Kidney epithelial cell (primary cell): Measurements from ENCODE around the gene CCDC178. TPM values are rescaled to one million over a fixed set of nuclear protein-coding genes. Genes with fewer than 3 reads are reported as not detected.

Experiments
- DNase-seq: peaks from one replicate; pipeline ENCODE4 v3.0.0-alpha.2; 2010; ENCODE audit warnings: low read depth
- H3K27me3 ChIP-seq: 2 replicates; pipeline ENCODE4 v1.6.0; 2011; ENCODE audit warnings: low read length; ENCODE audit not compliant: control insufficient read depth, insufficient read depth
- H3K36me3 ChIP-seq: 2 replicates; pipeline ENCODE4 v1.5.1; 2011; ENCODE audit warnings: low read length; ENCODE audit not compliant: control insufficient read depth, insufficient read depth
- H3K4me3 ChIP-seq: 2 replicates; pipeline ENCODE4 v1.5.1; 2011; ENCODE audit warnings: low read depth, mild to moderate bottlenecking, control low read depth, low read length
- total RNA-seq: library from RNA; depleted of rRNA; stranded (reverse); fragments of >200 nt; gene quantifications from 2 replicates; pipeline ENCODE4 v1.2.3, GENCODE V29; 2015
- TF ChIP-seq, protein P1 (sequence below): IDR thresholded peaks from 2 replicates; pipeline ENCODE4 v1.5.1; 2011; ENCODE audit warnings: mild to moderate bottlenecking, moderate library complexity, low read length, control low read depth, inconsistent platforms; ENCODE audit not compliant: insufficient read depth, poor library complexity, severe bottlenecking

The CCDC178 gene
- total RNA-seq, 1 donor from 2014 or later, result 0.08 TPM

DNA sequence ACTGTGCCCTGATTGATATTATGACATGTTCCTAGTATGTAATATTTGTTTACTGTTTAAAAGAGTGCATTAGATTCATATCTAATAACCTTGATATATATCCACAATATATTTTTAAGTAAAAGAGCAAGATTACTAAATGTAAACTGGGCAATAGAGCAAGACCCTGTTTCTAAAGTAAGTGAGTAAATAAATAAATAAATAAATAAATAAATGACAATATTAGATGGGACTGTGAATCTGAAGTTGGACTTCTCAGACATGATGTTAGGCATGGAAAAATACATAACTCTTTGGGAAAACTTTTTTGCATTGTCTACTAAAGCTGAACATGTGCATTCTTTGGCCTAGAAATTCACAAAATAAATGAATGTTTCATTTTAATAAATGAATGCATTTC is 164.7 kb downstream of the CCDC178 start:
- H3K36me3 ChIP-seq, result no peaks in the 10 kb centered on the region
- no peaks in the 10 kb centered on the region for H3K27me3 ChIP-seq
- H3K4me3 ChIP-seq, result no peak overlapping the region
- no peak for DNase-seq
- TF ChIP-seq, protein P1, sequence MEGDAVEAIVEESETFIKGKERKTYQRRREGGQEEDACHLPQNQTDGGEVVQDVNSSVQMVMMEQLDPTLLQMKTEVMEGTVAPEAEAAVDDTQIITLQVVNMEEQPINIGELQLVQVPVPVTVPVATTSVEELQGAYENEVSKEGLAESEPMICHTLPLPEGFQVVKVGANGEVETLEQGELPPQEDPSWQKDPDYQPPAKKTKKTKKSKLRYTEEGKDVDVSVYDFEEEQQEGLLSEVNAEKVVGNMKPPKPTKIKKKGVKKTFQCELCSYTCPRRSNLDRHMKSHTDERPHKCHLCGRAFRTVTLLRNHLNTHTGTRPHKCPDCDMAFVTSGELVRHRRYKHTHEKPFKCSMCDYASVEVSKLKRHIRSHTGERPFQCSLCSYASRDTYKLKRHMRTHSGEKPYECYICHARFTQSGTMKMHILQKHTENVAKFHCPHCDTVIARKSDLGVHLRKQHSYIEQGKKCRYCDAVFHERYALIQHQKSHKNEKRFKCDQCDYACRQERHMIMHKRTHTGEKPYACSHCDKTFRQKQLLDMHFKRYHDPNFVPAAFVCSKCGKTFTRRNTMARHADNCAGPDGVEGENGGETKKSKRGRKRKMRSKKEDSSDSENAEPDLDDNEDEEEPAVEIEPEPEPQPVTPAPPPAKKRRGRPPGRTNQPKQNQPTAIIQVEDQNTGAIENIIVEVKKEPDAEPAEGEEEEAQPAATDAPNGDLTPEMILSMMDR, result no peak

DNA sequence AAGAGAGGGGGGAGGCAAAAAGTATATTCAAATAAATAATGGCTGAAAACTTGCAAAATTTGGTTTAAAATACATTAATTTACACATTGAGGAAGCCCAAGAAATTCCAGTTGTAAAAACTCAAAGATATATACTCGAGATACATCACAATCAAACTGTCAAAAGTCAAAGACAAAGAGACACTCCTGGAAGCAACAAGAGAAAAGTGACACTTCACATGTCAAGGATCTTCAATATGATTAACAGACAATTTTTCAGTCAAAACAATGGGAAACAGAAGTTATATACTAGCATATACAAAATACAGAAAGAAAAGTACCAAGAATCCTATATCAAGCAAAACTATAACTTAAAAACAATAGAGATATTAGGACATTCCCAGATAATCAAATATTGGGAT is 170.2 kb downstream of the CCDC178 start:
- TF ChIP-seq, protein P1, result no peak
- Histone ChIP-seq H3K4me3 (no peak overlapping the region), H3K36me3 (no peaks in the 10 kb centered on the region), H3K27me3 (no peaks in the 10 kb centered on the region)
- no peak for DNase-seq

GRCh38 chr18:33269223-33269622 is 171.3 kb downstream of the CCDC178 start:
- no peak for DNase-seq
- Histone ChIP-seq H3K27me3 (no peaks in the 10 kb centered on the region), H3K4me3 (no peak overlapping the region), H3K36me3 (no peaks in the 10 kb centered on the region)
- TF ChIP-seq, protein P1, result no peak

- no peak overlapping the region for H3K4me3 ChIP-seq
- DNase-seq, result peak; percentile 9
- TF ChIP-seq, protein P1, result no peak
- H3K27me3 ChIP-seq, result no peaks in the 10 kb centered on the region
- no peaks in the 10 kb centered on the region for H3K36me3 ChIP-seq
Observed at GRCh38 chr18:33264566-33264965, 176.0 kb downstream of the CCDC178 start.

DNA sequence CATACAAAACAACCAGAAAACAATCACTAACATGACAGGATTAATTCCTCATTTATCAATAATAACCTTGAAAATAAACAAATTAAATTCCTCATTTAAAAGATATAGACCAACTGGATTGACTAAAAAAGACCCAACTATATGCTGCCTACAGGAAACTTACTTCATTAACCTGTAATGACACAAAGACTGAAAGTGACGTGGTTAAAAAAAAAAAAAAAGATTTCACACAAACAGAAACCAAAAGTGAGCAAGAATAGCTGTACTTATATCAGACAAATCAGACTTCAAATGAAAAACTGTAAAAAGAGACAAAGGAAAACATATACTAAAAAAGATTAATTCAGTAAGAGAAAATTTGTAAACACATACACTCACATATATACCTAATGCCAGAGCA is 201.2 kb downstream of the CCDC178 start:
- no peaks in the 10 kb centered on the region for H3K36me3 ChIP-seq

GRCh38 chr18:33232318-33232626 is 208.2 kb downstream of the CCDC178 start:
- TF ChIP-seq, protein P1, result no peak
- no peak overlapping the region for H3K4me3 ChIP-seq

More for the DNA sequence above, 201.2 kb downstream of the CCDC178 start:
- TF ChIP-seq, protein P1, result no peak
- DNase-seq, result no peak
- no peaks in the 10 kb centered on the region for H3K27me3 ChIP-seq
- H3K4me3 ChIP-seq, result no peak overlapping the region

More at GRCh38 chr18:33232318-33232626, 208.2 kb downstream of the CCDC178 start:
- DNase-seq, result no peak
- Histone ChIP-seq H3K36me3 (no peaks in the 10 kb centered on the region), H3K27me3 (no peaks in the 10 kb centered on the region)
